H1 (cell line): Measurements from ENCODE around the gene SMU1. TPM values are rescaled to one million over a fixed set of nuclear protein-coding genes. Genes with fewer than 3 reads are reported as not detected.

Experiments used
- CTCF ChIA-PET: fragments of 300-600 bp; sonication (Branson Sonifier 250); formaldehyde crosslinking; loops from one replicate; lab custom pipeline; 2021; ENCODE audit not compliant: partially characterized antibody; lab: Charles Lee
- POLR2A ChIA-PET: fragments of 300-600 bp; sonication (Branson Sonifier 250); formaldehyde crosslinking; loops from one replicate; lab custom pipeline; 2021; ENCODE audit warnings: inconsistent platforms; ENCODE audit not compliant: partially characterized antibody; lab: Charles Lee
- DNase-seq, 2 experiments: peaks; one replicate each; pipeline versions ENCODE4 v3.0.0 to v3.0.0-alpha.2; 2010 to 2022; ENCODE audit warnings: low spot score in 2 of 2, low read depth in 1 of 2, mixed read lengths in 1 of 2
- FAIRE-seq: peaks from 2 replicates; lab custom pipeline; 2011; peaks lifted over from hg19 to GRCh38; lab: Jason Lieb, UNC
- H2AFZ ChIP-seq: 2 replicates; pipeline ENCODE4 v1.8.1; 2012; ENCODE audit warnings: low read length, inconsistent platforms
- H2AK5ac ChIP-seq: 2 replicates; pipeline ENCODE4 v1.6.1; 2013; ENCODE audit warnings: low read depth, low read length
- H2BK120ac ChIP-seq: replicated peaks from 2 replicates; pipeline ENCODE3; 2013; ENCODE audit warnings: low read depth, low read length, inconsistent platforms
- H2BK12ac ChIP-seq: 2 replicates; pipeline ENCODE4 v1.6.1; 2013; ENCODE audit warnings: low read depth, low read length
- H2BK15ac ChIP-seq: 2 replicates; pipeline ENCODE4 v1.6.1; 2013; ENCODE audit warnings: low read length
- H2BK20ac ChIP-seq: 2 replicates; pipeline ENCODE4 v1.6.1; 2013; ENCODE audit warnings: low read length
- H2BK5ac ChIP-seq: 2 replicates; pipeline ENCODE4 v1.6.1; 2013; ENCODE audit warnings: low read depth, low read length
- H3K14ac ChIP-seq: 2 replicates; pipeline ENCODE4 v1.6.1; 2013; ENCODE audit warnings: inconsistent platforms; ENCODE audit not compliant: insufficient read length
- H3K18ac ChIP-seq: 2 replicates; pipeline ENCODE4 v1.6.1; 2013; ENCODE audit warnings: low read length; ENCODE audit errors: extremely low read depth
- H3K23ac ChIP-seq: 2 replicates; pipeline ENCODE4 v1.6.1; 2013; ENCODE audit warnings: inconsistent platforms; ENCODE audit not compliant: insufficient read length
- H3K23me2 ChIP-seq: 2 replicates; pipeline ENCODE4 v1.6.1; 2013; ENCODE audit warnings: low read depth, low read length
- H3K27ac ChIP-seq: 2 replicates; pipeline ENCODE4 v1.6.1; 2011; ENCODE audit warnings: low read depth, low read length, inconsistent platforms
- H3K27me3 ChIP-seq, 4 experiments: replicated peaks in 1 of 4; 1 replicate in 1 of 4; 2 replicates in 3 of 4; pipeline versions ENCODE4 v1.6.1 to v1.8.1; 2011 to 2013; ENCODE audit warnings: low read length in 3 of 4, mild to moderate bottlenecking in 3 of 4, inconsistent platforms in 2 of 4, mixed read lengths in 2 of 4, moderate library complexity in 1 of 4; ENCODE audit not compliant: control insufficient read depth in 3 of 4, insufficient read depth in 3 of 4; ENCODE audit errors: extremely low read depth in 1 of 4
- H3K36me3 ChIP-seq, 4 experiments: 2 replicates each; pipeline versions ENCODE4 v1.6.1 to v1.8.1; 2011 to 2013; ENCODE audit warnings: mild to moderate bottlenecking in 4 of 4, low read length in 3 of 4, moderate library complexity in 2 of 4, control low read depth in 1 of 4, inconsistent platforms in 1 of 4; ENCODE audit not compliant: insufficient read depth in 4 of 4, control insufficient read depth in 2 of 4
- H3K4ac ChIP-seq: replicated peaks from 2 replicates; pipeline ENCODE3; 2013; ENCODE audit warnings: low read length, low read depth, mixed read lengths, inconsistent platforms; ENCODE audit not compliant: insufficient read length
- H3K4me1 ChIP-seq, 4 experiments: replicated peaks in 1 of 4; 1 replicate in 1 of 4; 2 replicates in 3 of 4; pipeline versions ENCODE4 v1.6.1 to v1.8.1; 2011 to 2013; ENCODE audit warnings: low read length in 3 of 4, inconsistent platforms in 2 of 4, mixed read lengths in 1 of 4; ENCODE audit not compliant: insufficient read depth in 4 of 4, control insufficient read depth in 3 of 4
- H3K4me2 ChIP-seq, 2 experiments: 2 replicates each; pipeline versions ENCODE4 v1.6.1 to v1.8.1; 2011 to 2013; ENCODE audit warnings: low read depth in 2 of 2, low read length in 2 of 2, control low read depth in 1 of 2, inconsistent platforms in 1 of 2, mild to moderate bottlenecking in 1 of 2; ENCODE audit not compliant: insufficient read depth in 1 of 2
- H3K4me3 ChIP-seq, 4 experiments: fragments of 200-600, 300-600 bp in 1 of 4; sonication (generic), shearing (Covaris generic), sonication (Bioruptor Twin) in 1 of 4; 2 replicates each; pipeline versions ENCODE4 v1.5.1 to v1.8.1; 2011 to 2016; ENCODE audit warnings: low read length in 4 of 4, low read depth in 3 of 4, control low read depth in 2 of 4, inconsistent platforms in 2 of 4, mild to moderate bottlenecking in 2 of 4, mixed read lengths in 1 of 4, moderate library complexity in 1 of 4; ENCODE audit not compliant: insufficient read depth in 2 of 4; ENCODE audit errors: extremely low read depth in 1 of 4
- H3K56ac ChIP-seq: replicated peaks from 2 replicates; pipeline ENCODE3; 2013; ENCODE audit warnings: low read depth, mild to moderate bottlenecking, mixed read lengths, low read length, inconsistent platforms; ENCODE audit not compliant: insufficient read length
- H3K79me1 ChIP-seq: 2 replicates; pipeline ENCODE4 v1.6.1; 2013; ENCODE audit warnings: low read depth, low read length, control low read depth
- H3K79me2 ChIP-seq, 2 experiments: 2 replicates each; pipeline versions ENCODE4 v1.6.1 to v1.8.1; 2012 to 2013; ENCODE audit warnings: low read length in 2 of 2, mild to moderate bottlenecking in 2 of 2, inconsistent platforms in 1 of 2; ENCODE audit not compliant: insufficient read depth in 2 of 2, control insufficient read depth in 1 of 2
- H3K9ac ChIP-seq, 4 experiments: replicated peaks in 1 of 4; 1 replicate in 1 of 4; 2 replicates in 3 of 4; pipeline versions ENCODE4 v1.6.1 to v1.8.1; 2011 to 2013; ENCODE audit warnings: low read depth in 3 of 4, low read length in 3 of 4, control low read depth in 2 of 4, mild to moderate bottlenecking in 2 of 4, moderate library complexity in 2 of 4, inconsistent platforms in 1 of 4; ENCODE audit errors: extremely low read depth in 1 of 4
- H3K9me3 ChIP-seq, 2 experiments: 2 replicates each; pipeline versions ENCODE4 v1.6.1 to v1.8.1; 2012 to 2013; ENCODE audit warnings: mild to moderate bottlenecking in 2 of 2, moderate library complexity in 2 of 2, control low read depth in 1 of 2, inconsistent platforms in 1 of 2, low read depth in 1 of 2, low read length in 1 of 2, mixed read lengths in 1 of 2; ENCODE audit not compliant: insufficient read depth in 2 of 2
- H4K20me1 ChIP-seq, 2 experiments: replicated peaks in 1 of 2; 2 replicates each; pipeline versions ENCODE3 to v1.8.1; 2011 to 2013; ENCODE audit warnings: inconsistent platforms in 2 of 2, low read length in 2 of 2, mild to moderate bottlenecking in 1 of 2; ENCODE audit not compliant: insufficient read depth in 2 of 2, control insufficient read depth in 1 of 2
- H4K5ac ChIP-seq: 2 replicates; pipeline ENCODE4 v1.6.1; 2013; ENCODE audit warnings: low read length, low read depth, mixed read lengths, inconsistent platforms; ENCODE audit not compliant: insufficient read length
- H4K8ac ChIP-seq: 2 replicates; pipeline ENCODE4 v1.8.0; 2013; ENCODE audit warnings: mild to moderate bottlenecking, moderate library complexity, low read length, inconsistent platforms; ENCODE audit not compliant: insufficient read depth; ENCODE audit errors: extremely low read depth
- H4K91ac ChIP-seq: replicated peaks from 2 replicates; pipeline ENCODE3; 2013; ENCODE audit warnings: low read length, mixed read lengths, inconsistent platforms; ENCODE audit not compliant: insufficient read length
- WGBS, 2 experiments: shearing (Covaris generic) in 1 of 2; methylation state at CpG; one replicate each; pipeline versions ENCODE4 v1.1.6 to v1.1.7; 2013 to 2015; ENCODE audit warnings: low lambda C conversion rate in 2 of 2, mixed read lengths in 2 of 2, inconsistent platforms in 1 of 2, low coverage in 1 of 2, missing lambda C conversion rate in 1 of 2; ENCODE audit not compliant: insufficient replicate concordance in 2 of 2, insufficient coverage in 1 of 2, insufficient read length in 1 of 2; ENCODE audit errors: extremely low coverage in 1 of 2, missing lambda C conversion rate in 1 of 2; 5-methylcytosine and 5-hydroxymethylcytosine counted together
- polyA plus RNA-seq, 7 experiments: library from polyadenylated mRNA; depleted of rRNA in 3 of 7; stranded (reverse) in 5 of 7; unstranded in 2 of 7; fragments of >200 nt in 5 of 7; fragments of 200-250 nt in 2 of 7; gene quantifications; 1 replicate in 5 of 7; 2 replicates in 1 of 7; 4 replicates in 1 of 7; pipeline versions ENCODE4 v1.2.1 to v1.2.3, GENCODE V29; 2011 to 2013; ENCODE audit warnings: missing spikeins in 2 of 7, mixed read lengths in 2 of 7
- total RNA-seq: library from RNA; stranded (reverse); fragmentation: NEBNext Ultra II Directional; extraction: Animal tissue kit (Norgen Biotek cat#: 25700); gene quantifications from 2 replicates; pipeline ENCODE4 v1.2.1, GENCODE V29; 2021

SMU1 gene
- total and polyA plus RNA-seq, 2 of the 8 experiments (the other 6 are each of a cell fraction or from before 2014, with no cell fraction given) = 8.4 to 26.0 TPM

DNA sequence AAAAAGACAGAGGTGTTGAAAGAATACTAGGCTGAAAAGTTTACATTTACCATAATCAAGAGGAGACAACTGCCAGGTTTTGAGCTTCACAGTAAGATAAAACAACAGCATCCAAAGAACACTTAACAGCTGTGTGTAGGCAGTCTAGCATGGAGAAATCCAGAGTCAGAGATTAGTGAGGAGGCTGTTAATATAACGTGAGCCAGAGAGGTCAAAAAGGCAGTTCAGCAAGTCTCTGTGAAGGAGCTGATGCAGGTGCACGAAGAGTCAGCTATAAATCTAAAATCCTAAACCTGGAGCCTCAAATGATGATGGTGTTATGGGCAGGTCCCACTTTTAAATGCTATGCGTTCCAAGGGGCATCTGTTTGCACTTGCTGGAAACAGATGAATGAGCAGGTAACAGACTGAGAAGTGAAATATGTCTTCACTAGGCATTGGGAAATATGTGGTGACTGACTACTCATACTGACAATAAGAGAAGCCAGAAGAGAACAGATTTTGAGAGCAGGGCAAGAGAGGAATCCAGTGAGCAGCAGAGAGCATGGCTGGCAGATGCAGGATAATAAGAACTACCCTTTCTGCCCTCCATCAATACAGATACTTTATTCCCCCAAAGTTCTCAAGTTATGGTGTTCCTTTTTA lies 83.8 kb downstream of the SMU1 start:
- no peak overlapping the region for H4K91ac ChIP-seq
- no peak overlapping the region for H3K56ac ChIP-seq
- no peak overlapping the region for H4K8ac ChIP-seq
- H3K79me1 ChIP-seq = peaks cover 5% of the 10 kb centered on the region
- H3K4ac ChIP-seq = no peak overlapping the region
- no peak overlapping the region for H2BK12ac ChIP-seq
- H3K4me3 ChIP-seq = no peak overlapping the region
- no peak overlapping the region for H2AK5ac ChIP-seq
- DNase-seq (no peak), FAIRE-seq (no peak)
- no peaks in the 10 kb centered on the region for H3K9me3 ChIP-seq
- H3K14ac ChIP-seq = no peak overlapping the region
- H2AFZ ChIP-seq = no peak overlapping the region
- no peak overlapping the region for H2BK120ac ChIP-seq
- H3K79me2 ChIP-seq = peaks cover 0 to 41% of the 10 kb centered on the region in 2 experiments; a peak in 3 of 4 replicates
- POLR2A ChIA-PET = interaction anchor here (1.2 to 1.4 kb wide), 2 partner anchors 8 to 32 kb away, joined by 6 read pairs; partner anchors contain the start of genes APTX and DNAJA1
- H3K27me3 ChIP-seq = no peaks in the 10 kb centered on the region
- no peak overlapping the region for H2BK5ac ChIP-seq
- no peak overlapping the region for H3K23ac ChIP-seq
- 82% methylated on average over 3 of the region's 3 CpGs; no CpG with 5 or more reads in 1 of the 2 experiments for WGBS, 2 experiments
- CTCF ChIA-PET = no interaction called here
- H4K5ac ChIP-seq = no peak overlapping the region
- H3K36me3 ChIP-seq = peaks cover 3 to 28% (median 16%) of the 10 kb centered on the region in 4 experiments; a peak in 7 of 8 replicates
- H3K9ac ChIP-seq = no peak overlapping the region
- H3K27ac ChIP-seq = no peak overlapping the region
- no peaks in the 10 kb centered on the region for H3K23me2 ChIP-seq
- H2BK15ac ChIP-seq = no peak overlapping the region
- H3K18ac ChIP-seq = no peak overlapping the region
- no peaks in the 10 kb centered on the region for H3K4me1 ChIP-seq
- peaks cover 0 to 10% of the 10 kb centered on the region in 2 experiments for H4K20me1 ChIP-seq
- no peak overlapping the region for H3K4me2 ChIP-seq
- H2BK20ac ChIP-seq = no peak overlapping the region
